Loucy (cell line): ENCODE data around the gene GYG2.

Experiments used
- H2AFZ ChIP-seq: fragments of 200-600 bp; sonication (generic); 2 replicates; pipeline ENCODE4 v1.6.0; 2016; ENCODE audit warnings: antibody characterized with exemption, mild to moderate bottlenecking, low read length, moderate library complexity
- H3F3A ChIP-seq: fragments of 200-600 bp; 2 replicates; pipeline ENCODE4 v1.6.0; 2016; ENCODE audit warnings: antibody characterized with exemption, low read depth, mild to moderate bottlenecking
- H3K27me3 ChIP-seq: fragments of 200-600 bp; sonication (generic); 2 replicates; pipeline ENCODE4 v1.6.1; 2014; ENCODE audit warnings: low read length, mild to moderate bottlenecking; ENCODE audit not compliant: insufficient read depth, poor library complexity, severe bottlenecking
- H3K36me3 ChIP-seq: fragments of 200-600 bp; sonication (generic); 2 replicates; pipeline ENCODE4 v1.6.1; 2016; ENCODE audit warnings: low read length; ENCODE audit not compliant: insufficient read depth
- H3K4me1 ChIP-seq: fragments of 200-600 bp; sonication (generic); 2 replicates; pipeline ENCODE4 v1.5.1; 2014; ENCODE audit warnings: low read length, mild to moderate bottlenecking; ENCODE audit not compliant: insufficient read depth, poor library complexity, severe bottlenecking
- H3K4me2 ChIP-seq: fragments of 200-600 bp; sonication (generic); 2 replicates; pipeline ENCODE4 v1.6.0; 2014; ENCODE audit warnings: antibody characterized with exemption, low read length, low read depth, mild to moderate bottlenecking; ENCODE audit not compliant: poor library complexity, severe bottlenecking
- H3K4me3 ChIP-seq: fragments of 200-600 bp; sonication (generic); 2 replicates; pipeline ENCODE4 v1.5.1; 2014; ENCODE audit warnings: low read length, mild to moderate bottlenecking, mixed read lengths; ENCODE audit not compliant: poor library complexity, severe bottlenecking
- H3K79me2 ChIP-seq: fragments of 200-600 bp; sonication (generic); 2 replicates; pipeline ENCODE4 v1.6.1; 2014; ENCODE audit warnings: low read length; ENCODE audit not compliant: insufficient read depth
- H3K9ac ChIP-seq: fragments of 200-600 bp; sonication (generic); 2 replicates; pipeline ENCODE4 v1.6.0; 2014; ENCODE audit warnings: mild to moderate bottlenecking, low read depth, low read length, moderate library complexity; ENCODE audit not compliant: poor library complexity, severe bottlenecking
- H3K9me2 ChIP-seq: fragments of 200-600 bp; sonication (generic); replicated peaks from 2 replicates; pipeline ENCODE4 v1.6.1; 2016; ENCODE audit warnings: low read depth, low read length, mixed read lengths
- H3K9me3 ChIP-seq: fragments of 200-600 bp; sonication (generic); 2 replicates; pipeline ENCODE4 v1.6.1; 2014; ENCODE audit warnings: mild to moderate bottlenecking, antibody characterized with exemption, low read length, low read depth; ENCODE audit not compliant: insufficient read depth
- H4K20me1 ChIP-seq: fragments of 200-600 bp; sonication (generic); 2 replicates; pipeline ENCODE4 v1.6.0; 2014; ENCODE audit warnings: antibody characterized with exemption, low read length, mild to moderate bottlenecking; ENCODE audit not compliant: insufficient read depth, poor library complexity, severe bottlenecking
- EZH2phosphoT487 ChIP-seq: fragments of 200-600 bp; IDR thresholded peaks from 2 replicates; pipeline ENCODE4 v1.6.1; 2018; ENCODE audit warnings: antibody characterized with exemption, mild to moderate bottlenecking, moderate library complexity, borderline replicate concordance
- TF ChIP-seq, protein P1 (sequence below): fragments of 200-600 bp; sonication (generic); conservative IDR thresholded peaks from 2 replicates; pipeline ENCODE4 v1.5.1; 2014; ENCODE audit warnings: mild to moderate bottlenecking, antibody characterized with exemption, low read length

The GYG2 gene

GRCh38 chrX:2781698-2782097 is 47.0 kb upstream of the GYG2 start:
- Histone ChIP-seq H3K4me2 (no peak overlapping the region), H3F3A (no peaks in the 10 kb centered on the region), H2AFZ (no peak overlapping the region), H3K4me1 (no peaks in the 10 kb centered on the region), H3K79me2 (no peaks in the 10 kb centered on the region), H4K20me1 (no peaks in the 10 kb centered on the region), H3K4me3 (no peak overlapping the region), H3K9ac (no peak overlapping the region), H3K9me2 (no peaks in the 10 kb centered on the region), H3K36me3 (no peaks in the 10 kb centered on the region), H3K9me3 (no peaks in the 10 kb centered on the region), H3K27me3 (no peaks in the 10 kb centered on the region)
- no peak for TF ChIP-seq EZH2phosphoT487
- TF ChIP-seq, protein P1, sequence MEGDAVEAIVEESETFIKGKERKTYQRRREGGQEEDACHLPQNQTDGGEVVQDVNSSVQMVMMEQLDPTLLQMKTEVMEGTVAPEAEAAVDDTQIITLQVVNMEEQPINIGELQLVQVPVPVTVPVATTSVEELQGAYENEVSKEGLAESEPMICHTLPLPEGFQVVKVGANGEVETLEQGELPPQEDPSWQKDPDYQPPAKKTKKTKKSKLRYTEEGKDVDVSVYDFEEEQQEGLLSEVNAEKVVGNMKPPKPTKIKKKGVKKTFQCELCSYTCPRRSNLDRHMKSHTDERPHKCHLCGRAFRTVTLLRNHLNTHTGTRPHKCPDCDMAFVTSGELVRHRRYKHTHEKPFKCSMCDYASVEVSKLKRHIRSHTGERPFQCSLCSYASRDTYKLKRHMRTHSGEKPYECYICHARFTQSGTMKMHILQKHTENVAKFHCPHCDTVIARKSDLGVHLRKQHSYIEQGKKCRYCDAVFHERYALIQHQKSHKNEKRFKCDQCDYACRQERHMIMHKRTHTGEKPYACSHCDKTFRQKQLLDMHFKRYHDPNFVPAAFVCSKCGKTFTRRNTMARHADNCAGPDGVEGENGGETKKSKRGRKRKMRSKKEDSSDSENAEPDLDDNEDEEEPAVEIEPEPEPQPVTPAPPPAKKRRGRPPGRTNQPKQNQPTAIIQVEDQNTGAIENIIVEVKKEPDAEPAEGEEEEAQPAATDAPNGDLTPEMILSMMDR: no peak

DNA sequence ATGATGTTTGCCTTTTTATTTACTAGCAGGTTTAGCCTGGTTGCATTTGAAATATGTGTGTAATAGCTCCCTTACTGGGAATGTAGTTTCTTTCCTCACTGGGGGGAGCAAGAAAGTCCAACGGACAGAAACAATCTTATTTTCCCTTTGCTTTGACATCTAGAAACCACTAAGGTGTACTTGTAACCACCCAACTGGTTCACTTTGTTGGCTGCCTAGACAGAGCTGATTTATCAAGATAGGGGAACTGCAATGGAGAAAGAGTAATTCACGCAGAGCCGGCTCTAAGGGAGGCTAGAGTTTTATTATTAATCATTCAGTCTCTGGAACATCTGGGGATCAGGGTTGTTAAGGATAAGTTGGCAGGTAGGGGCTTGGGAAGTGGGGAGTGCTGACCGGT is 46.6 kb upstream of the GYG2 start:
- Histone ChIP-seq H4K20me1 (no peaks in the 10 kb centered on the region), H3K36me3 (no peaks in the 10 kb centered on the region), H3K4me3 (no peak overlapping the region), H3K9me3 (no peaks in the 10 kb centered on the region), H3F3A (no peaks in the 10 kb centered on the region), H3K9ac (no peak overlapping the region), H3K79me2 (no peaks in the 10 kb centered on the region), H3K4me2 (no peak overlapping the region), H3K9me2 (no peaks in the 10 kb centered on the region), H3K27me3 (no peaks in the 10 kb centered on the region), H3K4me1 (no peaks in the 10 kb centered on the region), H2AFZ (no peak overlapping the region)
- TF ChIP-seq, protein P1: no peak
- no peak for TF ChIP-seq EZH2phosphoT487

DNA sequence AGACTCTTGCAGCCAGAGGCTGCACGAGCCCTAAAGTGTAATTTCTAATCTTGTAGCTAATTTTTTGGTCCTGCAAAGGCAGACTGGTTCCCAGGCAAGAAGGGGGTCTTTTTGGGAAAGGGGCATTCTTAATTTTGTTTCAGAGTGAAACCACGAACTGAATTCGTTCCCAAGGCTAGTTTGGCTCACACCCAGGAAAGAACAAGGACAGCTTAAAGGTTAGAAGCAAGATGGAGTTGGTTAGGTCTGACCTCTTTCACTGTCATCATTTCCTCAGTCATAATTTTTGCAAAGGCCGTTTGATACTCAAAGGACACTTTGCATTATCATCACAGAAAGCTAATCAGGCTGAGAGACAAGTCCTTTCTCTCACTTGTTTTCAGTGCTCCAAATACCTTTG is 46.0 kb upstream of the GYG2 start:
- H3K4me2 ChIP-seq: no peak overlapping the region
- H3K4me3 ChIP-seq: no peak overlapping the region
- H3K9ac ChIP-seq: no peak overlapping the region
- H3F3A ChIP-seq: no peaks in the 10 kb centered on the region
- TF ChIP-seq, protein P1: no peak
- no peak for TF ChIP-seq EZH2phosphoT487
- H3K36me3 ChIP-seq: no peaks in the 10 kb centered on the region
- no peaks in the 10 kb centered on the region for H3K9me3 ChIP-seq
- H3K9me2 ChIP-seq: no peaks in the 10 kb centered on the region
- H2AFZ ChIP-seq: no peak overlapping the region
- H3K4me1 ChIP-seq: no peaks in the 10 kb centered on the region
- no peaks in the 10 kb centered on the region for H3K79me2 ChIP-seq
- no peaks in the 10 kb centered on the region for H3K27me3 ChIP-seq
- no peaks in the 10 kb centered on the region for H4K20me1 ChIP-seq
